ENCODE data around the gene PATJ.
"Not testable (repeated sequence)": the region's sequence is repeated elsewhere in the genome, so short reads cannot be mapped to it uniquely, and the experiment has no call there.

PATJ gene

GRCh38 chr1:61801047-61801446 lies 58.8 kb downstream of the PATJ start:
- H3K27ac ChIP-seq (ENCODE audit: extremely low read depth, low read depth, low read length); H3K4me1 ChIP-seq (ENCODE audit: control insufficient read depth, insufficient read depth, low read length); CTCF ChIA-PET; H3K9me3 ChIP-seq (ENCODE audit: control insufficient read depth, insufficient read depth, low read depth, low read length); POLR2A ChIA-PET; H3K4me3 ChIP-seq (ENCODE audit: low read depth, low read length): not testable (repeated sequence)
- peaks cover 39 to 47% of the 10 kb centered on the region in 2 experiments for H3K36me3 ChIP-seq (ENCODE audit: control insufficient read depth in 2 of 2, insufficient read depth in 1 of 2, low read length in 2 of 2)
- 0 out of 2 replicates have a peak, but pooled peaks have one; percentile 50 for TF ChIP-seq ZNF184 (tag by site-specific recombination; IDR thresholded peaks at IDR 0.05)
- peak; percentile 57 for TF ChIP-seq SCRT2 (tag by site-specific recombination; IDR thresholded peaks at IDR 0.05)

DNA sequence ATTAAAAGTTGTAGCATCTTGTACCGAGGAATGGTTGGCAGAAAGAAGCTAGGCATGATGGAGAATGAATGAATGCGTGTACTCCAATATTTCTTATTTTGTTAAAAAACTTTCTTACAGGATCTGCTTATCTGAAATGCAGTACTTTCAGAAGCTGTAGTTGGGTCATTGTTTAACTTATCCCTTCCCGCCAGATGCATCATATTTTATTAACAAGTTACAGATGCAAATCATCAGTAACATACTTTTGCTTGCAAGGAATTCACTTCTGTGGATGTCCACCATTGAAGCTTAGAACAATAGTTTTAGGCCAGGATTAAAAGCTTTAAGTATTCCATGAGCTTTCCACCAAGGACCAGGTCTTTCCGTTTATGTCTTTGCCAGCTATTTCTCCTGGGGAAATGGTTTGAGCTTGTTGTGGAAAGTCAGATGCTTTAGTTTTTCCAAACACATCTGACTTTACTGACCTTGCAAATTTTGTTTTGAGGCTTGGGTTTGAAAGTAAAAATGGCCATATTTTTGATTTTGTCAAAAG lies 65.4 kb downstream of the PATJ start:
- peaks cover 12 to 15% of the 10 kb centered on the region in 2 experiments for H3K36me3 ChIP-seq (ENCODE audit: control insufficient read depth in 2 of 2, insufficient read depth in 1 of 2, low read length in 2 of 2)
- CTCF ChIA-PET, result interaction anchor here (0.5 to 0.6 kb wide), 2 partner anchors 92 to 170 kb away, joined by 3 read pairs; no protein-coding TSS in a partner anchor

GRCh38 chr1:61808321-61808720 lies 66.0 kb downstream of the PATJ start:
- ChIA-PET POLR2A (no interaction called here), CTCF (interaction anchor here (0.6 kb wide), 1 partner anchor 91 kb away, joined by 3 read pairs; no protein-coding TSS in a partner anchor)
- Histone ChIP-seq H3K27ac (ENCODE audit: extremely low read depth, low read depth, low read length) (no peak overlapping the region), H3K4me1 (ENCODE audit: control insufficient read depth, insufficient read depth, low read length) (peaks cover 4% of the 10 kb centered on the region; the same call in 1 of the 2 replicates), H3K4me3 (ENCODE audit: low read depth, low read length) (no peak overlapping the region), H3K9me3 (ENCODE audit: control insufficient read depth, insufficient read depth, low read depth, low read length) (no peaks in the 10 kb centered on the region), H3K36me3 (ENCODE audit: control insufficient read depth in 2 of 2, insufficient read depth in 1 of 2, low read length in 2 of 2) (peaks cover 8% of the 10 kb centered on the region in 2 experiments; a peak in 2 of 3 replicates)
- TF ChIP-seq ZBTB10 (tag by site-specific recombination; IDR thresholded peaks at IDR 0.05) (no peak), ZNF776 (tag by site-specific recombination; IDR thresholded peaks at IDR 0.05; ENCODE audit: borderline replicate concordance) (no peak), ZNF350 (tag by site-specific recombination; IDR thresholded peaks at IDR 0.05) (no peak), IKZF3 (tag by site-specific recombination; IDR thresholded peaks at IDR 0.05) (no peak), ZNF777 (tag by site-specific recombination; IDR thresholded peaks at IDR 0.05; ENCODE audit: borderline replicate concordance) (no peak)
- TF ChIP-seq, protein P1, sequence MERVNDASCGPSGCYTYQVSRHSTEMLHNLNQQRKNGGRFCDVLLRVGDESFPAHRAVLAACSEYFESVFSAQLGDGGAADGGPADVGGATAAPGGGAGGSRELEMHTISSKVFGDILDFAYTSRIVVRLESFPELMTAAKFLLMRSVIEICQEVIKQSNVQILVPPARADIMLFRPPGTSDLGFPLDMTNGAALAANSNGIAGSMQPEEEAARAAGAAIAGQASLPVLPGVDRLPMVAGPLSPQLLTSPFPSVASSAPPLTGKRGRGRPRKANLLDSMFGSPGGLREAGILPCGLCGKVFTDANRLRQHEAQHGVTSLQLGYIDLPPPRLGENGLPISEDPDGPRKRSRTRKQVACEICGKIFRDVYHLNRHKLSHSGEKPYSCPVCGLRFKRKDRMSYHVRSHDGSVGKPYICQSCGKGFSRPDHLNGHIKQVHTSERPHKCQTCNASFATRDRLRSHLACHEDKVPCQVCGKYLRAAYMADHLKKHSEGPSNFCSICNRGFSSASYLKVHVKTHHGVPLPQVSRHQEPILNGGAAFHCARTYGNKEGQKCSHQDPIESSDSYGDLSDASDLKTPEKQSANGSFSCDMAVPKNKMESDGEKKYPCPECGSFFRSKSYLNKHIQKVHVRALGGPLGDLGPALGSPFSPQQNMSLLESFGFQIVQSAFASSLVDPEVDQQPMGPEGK (tag by site-specific recombination; IDR thresholded peaks at IDR 0.05), result no peak

More for the DNA sequence above, 65.4 kb downstream of the PATJ start:
- POLR2A ChIA-PET, result no interaction called here
- peaks cover 4% of the 10 kb centered on the region; the same call in 1 of the 2 replicates for H3K4me1 ChIP-seq (ENCODE audit: control insufficient read depth, insufficient read depth, low read length)
- H3K4me3 ChIP-seq (ENCODE audit: low read depth, low read length), result no peak overlapping the region
- H3K9me3 ChIP-seq (ENCODE audit: control insufficient read depth, insufficient read depth, low read depth, low read length), result no peaks in the 10 kb centered on the region
- TF ChIP-seq ZNF692 (tag by site-specific recombination; IDR thresholded peaks at IDR 0.05), result no peak
- TF ChIP-seq ZNF335 (tag by site-specific recombination; conservative IDR thresholded peaks at IDR 0.05), result no peak
- TF ChIP-seq, protein P2, sequence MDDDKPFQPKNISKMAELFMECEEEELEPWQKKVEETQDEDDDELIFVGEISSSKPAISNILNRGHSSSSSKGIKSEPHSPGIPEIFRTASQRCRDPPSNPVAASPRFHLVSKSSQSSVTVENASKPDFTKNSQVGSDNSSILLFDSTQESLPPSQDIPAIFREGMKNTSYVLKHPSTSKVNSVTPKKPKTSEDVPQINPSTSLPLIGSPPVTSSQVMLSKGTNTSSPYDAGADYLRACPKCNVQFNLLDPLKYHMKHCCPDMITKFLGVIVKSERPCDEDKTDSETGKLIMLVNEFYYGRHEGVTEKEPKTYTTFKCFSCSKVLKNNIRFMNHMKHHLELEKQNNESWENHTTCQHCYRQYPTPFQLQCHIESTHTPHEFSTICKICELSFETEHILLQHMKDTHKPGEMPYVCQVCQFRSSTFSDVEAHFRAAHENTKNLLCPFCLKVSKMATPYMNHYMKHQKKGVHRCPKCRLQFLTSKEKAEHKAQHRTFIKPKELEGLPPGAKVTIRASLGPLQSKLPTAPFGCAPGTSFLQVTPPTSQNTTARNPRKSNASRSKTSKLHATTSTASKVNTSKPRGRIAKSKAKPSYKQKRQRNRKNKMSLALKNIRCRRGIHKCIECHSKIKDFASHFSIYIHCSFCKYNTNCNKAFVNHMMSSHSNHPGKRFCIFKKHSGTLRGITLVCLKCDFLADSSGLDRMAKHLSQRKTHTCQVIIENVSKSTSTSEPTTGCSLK (tag by site-specific recombination; IDR thresholded peaks at IDR 0.05), result no peak
- TF ChIP-seq ZNF626 (tag by site-specific recombination; IDR thresholded peaks at IDR 0.05), result no peak
- no peak for TF ChIP-seq ZNF221 (tag by site-specific recombination; IDR thresholded peaks at IDR 0.05; ENCODE audit: borderline replicate concordance)
- no peak for TF ChIP-seq ZBTB10 (tag by site-specific recombination; IDR thresholded peaks at IDR 0.05)
- TF ChIP-seq FEZF1 (tag by site-specific recombination; IDR thresholded peaks at IDR 0.05), result no peak
- TF ChIP-seq ZBTB21 (tag by site-specific recombination; IDR thresholded peaks at IDR 0.05), result no peak
- TF ChIP-seq ZNF549 (tag by site-specific recombination; IDR thresholded peaks at IDR 0.05), result no peak
- H3K27ac ChIP-seq (ENCODE audit: extremely low read depth, low read depth, low read length), result no peak overlapping the region
